Endodermal cell (in vitro differentiated cells): ENCODE data around the gene FADS1. TPM values are rescaled to one million over a fixed set of nuclear protein-coding genes. Genes with fewer than 3 reads are reported as not detected.

Source experiments
- DNase-seq: peaks from one replicate; pipeline ENCODE4 v3.0.0-alpha.2; 2017
- H3K27ac ChIP-seq: 2 replicates; pipeline ENCODE4 v1.5.1; 2013; ENCODE audit warnings: mild to moderate bottlenecking, low read depth, low read length, moderate library complexity
- H3K27me3 ChIP-seq: 2 replicates; pipeline ENCODE4 v1.6.1; 2013; ENCODE audit warnings: mild to moderate bottlenecking, low read length, moderate library complexity; ENCODE audit not compliant: insufficient read depth, control insufficient read depth, poor library complexity, severe bottlenecking
- H3K36me3 ChIP-seq: 2 replicates; pipeline ENCODE4 v1.7.0; 2013; ENCODE audit warnings: mild to moderate bottlenecking, low read length, moderate library complexity; ENCODE audit not compliant: control insufficient read depth, insufficient read depth
- H3K4me1 ChIP-seq: one replicate; pipeline ENCODE4 v1.7.0; 2013; ENCODE audit warnings: low read length; ENCODE audit not compliant: control insufficient read depth, insufficient read depth
- H3K4me3 ChIP-seq: 2 replicates; pipeline ENCODE4 v1.5.1; 2013; ENCODE audit warnings: mild to moderate bottlenecking, low read length, moderate library complexity
- H3K9ac ChIP-seq: 2 replicates; pipeline ENCODE4 v1.6.1; 2013; ENCODE audit warnings: mild to moderate bottlenecking, low read length, moderate library complexity; ENCODE audit not compliant: poor library complexity, severe bottlenecking; ENCODE audit errors: extremely low read depth
- H3K9me3 ChIP-seq: 2 replicates; pipeline ENCODE4 v1.6.1; 2013; ENCODE audit warnings: mild to moderate bottlenecking, low read length, moderate library complexity; ENCODE audit not compliant: control insufficient read depth
- H3K27ac Mint-ChIP-seq: 2 replicates; pipeline ENCODE4 v1.8.0; 2020; ENCODE audit warnings: mixed read lengths
- H3K27me3 Mint-ChIP-seq: 2 replicates; pipeline ENCODE4 v1.8.0; 2021; ENCODE audit warnings: mild to moderate bottlenecking, mixed read lengths; ENCODE audit not compliant: insufficient read depth
- H3K36me3 Mint-ChIP-seq: 2 replicates; pipeline ENCODE4 v1.8.0; 2020; ENCODE audit warnings: low read depth, mixed read lengths
- H3K4me1 Mint-ChIP-seq: 2 replicates; pipeline ENCODE4 v1.8.0; 2020; ENCODE audit warnings: mixed read lengths
- H3K4me3 Mint-ChIP-seq: 2 replicates; pipeline ENCODE4 v1.8.0; 2020; ENCODE audit warnings: mild to moderate bottlenecking, moderate library complexity, mixed read lengths
- H3K9me3 Mint-ChIP-seq: 2 replicates; pipeline ENCODE4 v1.8.0; 2020; ENCODE audit warnings: mild to moderate bottlenecking, mixed read lengths
- WGBS, 2 experiments: methylation state at CpG; one replicate each; pipeline versions ENCODE4 v1.1.5 to v1.1.7; 2013; ENCODE audit warnings: missing lambda C conversion rate in 2 of 2, mixed read lengths in 1 of 2; ENCODE audit not compliant: insufficient coverage in 1 of 2, insufficient read length in 1 of 2; 5-methylcytosine and 5-hydroxymethylcytosine counted together
- total RNA-seq, 2 donors: library from RNA; stranded (reverse); fragmentation: NEBNext Ultra II Directional in 1 of 2; extraction: Animal tissue kit (Norgen Biotek cat#: 25700) in 1 of 2; gene quantifications; 2 replicates in 1 of 2; 3 replicates in 1 of 2; pipeline ENCODE4 v1.2.1, GENCODE V29; 2021
- TF ChIP-seq, protein P1 (sequence below): fragments of 200-600 bp; sonication (generic); conservative IDR thresholded peaks from 2 replicates; pipeline ENCODE4 v1.5.0; 2021; ENCODE audit warnings: antibody characterized with exemption, mild to moderate bottlenecking

FADS1 gene
- total RNA-seq, 2 donors from 2014 or later = 127 to 138 TPM

DNA sequence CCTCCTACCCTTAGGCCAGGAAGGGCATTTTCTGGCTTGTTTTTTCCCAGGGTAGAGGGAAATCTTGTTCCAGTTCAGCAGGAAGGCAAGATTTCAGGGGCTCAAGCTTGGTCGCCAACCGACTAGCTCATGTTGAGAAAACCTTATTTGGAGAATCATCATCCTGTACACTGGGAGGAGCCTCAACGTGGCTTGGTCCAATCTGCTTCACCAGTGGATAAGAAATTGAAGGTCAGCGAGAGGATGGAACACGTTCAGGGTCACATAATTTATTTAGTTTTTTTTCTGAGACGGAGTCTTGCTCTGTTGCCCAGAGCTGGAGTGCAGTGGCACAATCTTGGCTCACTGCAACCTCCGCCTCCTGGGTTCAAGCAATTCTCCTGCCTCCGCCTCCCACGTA is 31.8 kb upstream of the FADS1 start:
- no peak overlapping the region for H3K4me3 ChIP-seq
- no peaks in the 10 kb centered on the region for H3K4me1 Mint-ChIP-seq
- H3K36me3 Mint-ChIP-seq = peaks cover 70% of the 10 kb centered on the region

DNA sequence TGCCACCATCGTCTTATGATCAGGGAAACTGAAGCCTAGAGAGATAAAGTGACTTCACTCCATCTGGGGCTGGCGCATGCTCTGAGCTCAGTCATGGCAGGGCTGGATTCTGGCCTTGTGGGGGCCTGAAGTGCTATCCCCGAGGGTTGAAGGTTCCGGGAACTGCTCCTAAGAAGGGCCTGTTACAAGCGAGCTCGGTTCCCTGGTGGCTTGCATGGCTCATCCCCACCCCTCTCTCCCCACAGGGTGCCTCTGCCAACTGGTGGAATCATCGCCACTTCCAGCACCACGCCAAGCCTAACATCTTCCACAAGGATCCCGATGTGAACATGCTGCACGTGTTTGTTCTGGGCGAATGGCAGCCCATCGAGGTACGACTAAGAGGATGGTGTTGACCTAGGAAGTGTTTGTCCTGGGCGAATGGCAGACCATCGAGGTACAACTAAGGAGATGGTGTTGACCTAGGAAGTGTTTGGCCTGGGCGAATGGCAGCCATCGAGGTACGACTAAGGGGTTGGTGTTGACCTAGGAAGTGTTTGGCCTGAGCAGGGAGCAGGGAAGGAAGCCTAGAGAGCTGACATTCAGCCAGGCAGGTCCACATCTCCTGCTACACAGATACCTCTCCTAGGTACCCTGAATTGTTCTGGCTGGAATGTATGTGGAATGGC is 31.2 kb upstream of the FADS1 start:
- Histone ChIP-seq H3K36me3 (peaks cover 73% of the 10 kb centered on the region), H3K27ac (no peak overlapping the region), H3K4me1 (no peaks in the 10 kb centered on the region), H3K27me3 (no peaks in the 10 kb centered on the region), H3K9ac (no peak overlapping the region), H3K9me3 (no peaks in the 10 kb centered on the region), H3K4me3 (no peak overlapping the region)
- TF ChIP-seq, protein P1, sequence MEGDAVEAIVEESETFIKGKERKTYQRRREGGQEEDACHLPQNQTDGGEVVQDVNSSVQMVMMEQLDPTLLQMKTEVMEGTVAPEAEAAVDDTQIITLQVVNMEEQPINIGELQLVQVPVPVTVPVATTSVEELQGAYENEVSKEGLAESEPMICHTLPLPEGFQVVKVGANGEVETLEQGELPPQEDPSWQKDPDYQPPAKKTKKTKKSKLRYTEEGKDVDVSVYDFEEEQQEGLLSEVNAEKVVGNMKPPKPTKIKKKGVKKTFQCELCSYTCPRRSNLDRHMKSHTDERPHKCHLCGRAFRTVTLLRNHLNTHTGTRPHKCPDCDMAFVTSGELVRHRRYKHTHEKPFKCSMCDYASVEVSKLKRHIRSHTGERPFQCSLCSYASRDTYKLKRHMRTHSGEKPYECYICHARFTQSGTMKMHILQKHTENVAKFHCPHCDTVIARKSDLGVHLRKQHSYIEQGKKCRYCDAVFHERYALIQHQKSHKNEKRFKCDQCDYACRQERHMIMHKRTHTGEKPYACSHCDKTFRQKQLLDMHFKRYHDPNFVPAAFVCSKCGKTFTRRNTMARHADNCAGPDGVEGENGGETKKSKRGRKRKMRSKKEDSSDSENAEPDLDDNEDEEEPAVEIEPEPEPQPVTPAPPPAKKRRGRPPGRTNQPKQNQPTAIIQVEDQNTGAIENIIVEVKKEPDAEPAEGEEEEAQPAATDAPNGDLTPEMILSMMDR = no peak
- Mint-ChIP-seq H3K4me1 (no peaks in the 10 kb centered on the region), H3K4me3 (no peak overlapping the region), H3K27me3 (no peaks in the 10 kb centered on the region), H3K36me3 (peaks cover 73% of the 10 kb centered on the region), H3K27ac (no peak overlapping the region), H3K9me3 (no peaks in the 10 kb centered on the region)
- WGBS, 2 experiments = 95% methylated on average over 12 to 18 of the region's 18 CpGs
- DNase-seq = no peak

More for the DNA sequence above, 31.8 kb upstream of the FADS1 start:
- Mint-ChIP-seq H3K4me3 (no peak overlapping the region), H3K27ac (no peak overlapping the region), H3K27me3 (no peaks in the 10 kb centered on the region), H3K9me3 (no peaks in the 10 kb centered on the region)
- Histone ChIP-seq H3K36me3 (peaks cover 67% of the 10 kb centered on the region), H3K9me3 (no peaks in the 10 kb centered on the region), H3K4me1 (no peaks in the 10 kb centered on the region), H3K27ac (no peak overlapping the region), H3K9ac (no peak overlapping the region), H3K27me3 (no peaks in the 10 kb centered on the region)
- DNase-seq = no peak
- 94 to 100% methylated on average over 9 of the region's 9 CpGs for WGBS, 2 experiments
- TF ChIP-seq, protein P1 = no peak

GRCh38 chr11:61846362-61847020 is 29.7 kb upstream of the FADS1 start:
- H3K36me3 Mint-ChIP-seq = peaks cover 76% of the 10 kb centered on the region
- H3K9me3 Mint-ChIP-seq = no peaks in the 10 kb centered on the region
- no peaks in the 10 kb centered on the region for H3K27me3 Mint-ChIP-seq
- 93 to 97% methylated on average over 9 to 10 of the region's 10 CpGs for WGBS, 2 experiments
- Histone ChIP-seq H3K4me1 (no peaks in the 10 kb centered on the region), H3K9me3 (no peaks in the 10 kb centered on the region), H3K9ac (no peak overlapping the region), H3K27ac (no peak overlapping the region), H3K36me3 (peaks cover 76% of the 10 kb centered on the region), H3K4me3 (no peak overlapping the region), H3K27me3 (no peaks in the 10 kb centered on the region)
- H3K4me1 Mint-ChIP-seq = no peaks in the 10 kb centered on the region
- TF ChIP-seq, protein P1 = no peak
- no peak overlapping the region for H3K4me3 Mint-ChIP-seq
- no peak for DNase-seq
- no peak overlapping the region for H3K27ac Mint-ChIP-seq
